C4-2B (cell line): Measurements from ENCODE around the gene RANBP3.

Source experiments
- H3K27ac ChIP-seq: fragments of 450-650 bp; 2 replicates; pipeline ENCODE4 v1.5.1; 2017
- CTCF ChIP-seq: fragments of 450-650 bp; conservative IDR thresholded peaks from 2 replicates; pipeline ENCODE4 v1.5.1; 2017; ENCODE audit warnings: mild to moderate bottlenecking
- ZFX ChIP-seq: fragments of 450-650 bp; IDR thresholded peaks from 2 replicates; pipeline ENCODE4 v1.6.1; 2017

Gene RANBP3

GRCh38 chr19:5940260-5941208 lies 37.4 kb downstream of the RANBP3 start:
- TF ChIP-seq CTCF (no peak), ZFX (no peak)
- H3K27ac ChIP-seq: no peak overlapping the region

GRCh38 chr19:5937550-5937949 lies 40.4 kb downstream of the RANBP3 start:
- peak overlapping the region; percentile 63 for H3K27ac ChIP-seq

GRCh38 chr19:5936292-5936592 lies 41.7 kb downstream of the RANBP3 start:
- H3K27ac ChIP-seq: no peak overlapping the region
- no peak for TF ChIP-seq CTCF
- TF ChIP-seq ZFX: no peak

More at GRCh38 chr19:5937550-5937949, 40.4 kb downstream of the RANBP3 start:
- TF ChIP-seq CTCF (no peak), ZFX (no peak)

- no peak for TF ChIP-seq ZFX
- TF ChIP-seq CTCF: no peak
- no peak overlapping the region for H3K27ac ChIP-seq
Observed at GRCh38 chr19:5935473-5936291, 42.3 kb downstream of the RANBP3 start.

- no peak for TF ChIP-seq ZFX
- no peak for TF ChIP-seq CTCF
- no peak overlapping the region for H3K27ac ChIP-seq
Observed at GRCh38 chr19:5934774-5935472, 43.0 kb downstream of the RANBP3 start.

GRCh38 chr19:5934069-5934401 lies 43.9 kb downstream of the RANBP3 start:
- TF ChIP-seq CTCF (no peak), ZFX (no peak)
- no peak overlapping the region for H3K27ac ChIP-seq
